Common myeloid progenitor, CD34-positive (primary cell): Measurements from ENCODE around the gene ADAMTS17.

Experiments used
- CTCF ChIA-PET: fragments of 350-600 bp; sonication (Branson Sonifier 250); formaldehyde crosslinking; loops from one replicate; lab custom pipeline; 2021; ENCODE audit warnings: antibody characterized with exemption; lab: Charles Lee
- POLR2A ChIA-PET: fragments of 350-600 bp; sonication (Branson Sonifier 250); formaldehyde crosslinking; loops from one replicate; lab custom pipeline; 2021; ENCODE audit warnings: antibody characterized with exemption; lab: Charles Lee
- DNase-seq, 3 donors: peaks; one replicate each; pipeline versions ENCODE4 v3.0.0 to v3.0.0-alpha.2; 2013
- H3K27ac ChIP-seq, 2 experiments: 1 replicate in 1 of 2; 2 replicates in 1 of 2; pipeline ENCODE4 v1.7.0; 2013; ENCODE audit warnings: inconsistent platforms in 2 of 2, low read length in 2 of 2, mild to moderate bottlenecking in 2 of 2, low read depth in 1 of 2, moderate library complexity in 1 of 2; ENCODE audit not compliant: severe bottlenecking in 2 of 2, insufficient read depth in 1 of 2, poor library complexity in 1 of 2
- H3K27me3 ChIP-seq, 5 experiments: replicated peaks in 2 of 5; 1 replicate in 3 of 5; 2 replicates in 2 of 5; pipeline versions ENCODE4 v1.6.1 to v1.7.0; 2013; ENCODE audit warnings: low read length in 4 of 5, mild to moderate bottlenecking in 2 of 5, moderate library complexity in 2 of 5, inconsistent platforms in 1 of 5; ENCODE audit not compliant: insufficient read depth in 5 of 5, control insufficient read depth in 4 of 5
- H3K36me3 ChIP-seq, 4 experiments: 1 replicate in 2 of 4; 2 replicates in 2 of 4; pipeline versions ENCODE4 v1.6.1 to v1.7.0; 2013; ENCODE audit warnings: low read length in 3 of 4, control low read depth in 1 of 4, mild to moderate bottlenecking in 1 of 4; ENCODE audit not compliant: control insufficient read depth in 4 of 4, insufficient read depth in 4 of 4
- H3K4me1 ChIP-seq, 4 experiments: 1 replicate in 3 of 4; 2 replicates in 1 of 4; pipeline versions ENCODE4 v1.6.1 to v1.7.1; 2013; ENCODE audit warnings: low read length in 3 of 4, mild to moderate bottlenecking in 3 of 4, control low read depth in 1 of 4, inconsistent platforms in 1 of 4, moderate library complexity in 1 of 4; ENCODE audit not compliant: control insufficient read depth in 4 of 4, insufficient read depth in 4 of 4; ENCODE audit errors: control extremely low read depth in 1 of 4
- H3K4me3 ChIP-seq, 7 experiments: 1 replicate in 4 of 7; 2 replicates in 3 of 7; pipeline versions ENCODE4 v1.5.1 to v1.7.0; 2013; ENCODE audit warnings: mild to moderate bottlenecking in 7 of 7, low read length in 6 of 7, moderate library complexity in 6 of 7, inconsistent platforms in 2 of 7, low read depth in 2 of 7, control low read depth in 1 of 7; ENCODE audit not compliant: insufficient read depth in 4 of 7, control insufficient read depth in 1 of 7; ENCODE audit errors: extremely low read depth in 1 of 7
- H3K9me3 ChIP-seq, 5 experiments: 1 replicate in 4 of 5; 2 replicates in 1 of 5; pipeline versions ENCODE4 v1.6.1 to v1.7.1; 2013; ENCODE audit warnings: low read length in 4 of 5, mild to moderate bottlenecking in 2 of 5, inconsistent platforms in 1 of 5, low read depth in 1 of 5, moderate library complexity in 1 of 5; ENCODE audit not compliant: control insufficient read depth in 4 of 5, insufficient read depth in 2 of 5; ENCODE audit errors: control extremely low read depth in 1 of 5
- WGBS: methylation state at CpG from one replicate; pipeline ENCODE4 v1.1.5; 2013; ENCODE audit not compliant: insufficient coverage; 5-methylcytosine and 5-hydroxymethylcytosine counted together

Gene ADAMTS17

GRCh38 chr15:100049936-100050876, 291.6 kb downstream of the ADAMTS17 start:
- peaks cover 0 to 1% (median 0%) of the 10 kb centered on the region in 5 experiments for H3K27me3 ChIP-seq
- H3K36me3 ChIP-seq = no peaks in the 10 kb centered on the region
- H3K4me3 ChIP-seq = no peak overlapping the region
- ChIA-PET POLR2A (no interaction called here), CTCF (no interaction called here)
- 92% methylated on average over 10 of the region's 10 CpGs for WGBS
- no peaks in the 10 kb centered on the region for H3K4me1 ChIP-seq
- no peak overlapping the region for H3K27ac ChIP-seq
- H3K9me3 ChIP-seq = peaks cover 0 to 11% (median 0%) of the 10 kb centered on the region in 5 experiments
- no peak for DNase-seq

- CTCF ChIA-PET = no interaction called here
- WGBS = 93% methylated on average over 2 of the region's 2 CpGs
Observed at GRCh38 chr15:100049483-100049882, 292.3 kb downstream of the ADAMTS17 start.

GRCh38 chr15:100048736-100049135, 293.0 kb downstream of the ADAMTS17 start:
- WGBS = 97% methylated on average over 11 of the region's 11 CpGs
- Histone ChIP-seq H3K27ac (no peak overlapping the region), H3K9me3 (peaks cover 0 to 11% (median 0%) of the 10 kb centered on the region in 5 experiments), H3K4me1 (no peaks in the 10 kb centered on the region), H3K4me3 (no peak overlapping the region), H3K27me3 (peaks cover 0 to 1% (median 0%) of the 10 kb centered on the region in 5 experiments), H3K36me3 (no peaks in the 10 kb centered on the region)
- DNase-seq = no peak
- CTCF ChIA-PET = no interaction called here
- POLR2A ChIA-PET = no interaction called here

More at GRCh38 chr15:100049483-100049882, 292.3 kb downstream of the ADAMTS17 start:
- Histone ChIP-seq H3K27ac (no peak overlapping the region), H3K4me1 (no peaks in the 10 kb centered on the region), H3K4me3 (no peak overlapping the region), H3K27me3 (peaks cover 0 to 1% (median 0%) of the 10 kb centered on the region in 5 experiments), H3K36me3 (no peaks in the 10 kb centered on the region), H3K9me3 (peaks cover 0 to 11% (median 0%) of the 10 kb centered on the region in 5 experiments)
- no peak for DNase-seq
- POLR2A ChIA-PET = no interaction called here

DNA sequence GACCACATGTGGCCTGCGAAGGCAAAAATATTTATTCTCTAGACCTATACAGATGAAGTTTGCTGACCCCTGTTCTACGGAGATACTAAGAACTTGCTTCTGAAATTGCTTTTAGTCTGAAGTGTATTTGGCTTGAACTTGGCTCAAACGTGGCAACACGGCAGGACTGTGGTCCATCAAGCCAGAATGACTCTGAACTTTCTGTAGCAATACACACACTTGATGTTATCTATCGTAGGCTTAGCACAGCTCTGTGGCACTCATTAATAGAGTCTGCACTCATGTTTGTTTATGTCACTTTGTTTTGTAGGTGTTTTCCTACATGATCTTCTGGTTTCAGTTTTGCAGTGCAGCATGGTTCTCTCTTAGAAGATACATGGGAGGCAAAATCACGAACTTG, 298.1 kb downstream of the ADAMTS17 start:
- H3K27ac ChIP-seq = no peak overlapping the region
- H3K4me3 ChIP-seq = no peak overlapping the region
- POLR2A ChIA-PET = no interaction called here

DNA sequence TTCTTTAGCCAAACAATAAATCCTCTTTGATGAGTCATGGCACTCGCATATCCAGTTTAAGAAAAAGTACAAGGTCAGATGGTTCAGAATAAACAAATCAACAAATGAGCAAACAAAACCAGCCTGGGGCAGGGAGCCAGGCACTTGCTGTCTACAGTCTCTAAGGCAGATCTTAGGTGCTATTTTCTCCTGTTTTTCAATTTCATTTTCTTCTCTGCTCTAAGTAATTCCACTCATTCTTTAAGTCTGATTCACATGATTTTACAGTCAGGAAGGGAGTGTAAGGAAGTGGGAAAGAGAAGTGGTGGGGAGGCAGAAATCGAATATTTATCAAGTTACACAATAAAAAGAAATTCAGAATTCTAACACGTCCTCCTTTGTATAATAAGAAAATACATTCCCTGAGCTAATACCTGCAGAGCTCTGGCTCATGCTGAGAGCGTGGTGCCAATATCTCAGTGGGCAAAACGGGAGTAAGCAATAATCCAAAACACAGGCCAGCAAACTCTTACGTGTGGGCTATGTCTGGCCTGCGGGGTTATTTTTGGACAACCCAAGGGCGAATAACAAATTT, 298.6 kb downstream of the ADAMTS17 start:
- Histone ChIP-seq H3K36me3 (no peaks in the 10 kb centered on the region), H3K27ac (no peak overlapping the region), H3K27me3 (no peaks in the 10 kb centered on the region), H3K4me1 (no peaks in the 10 kb centered on the region), H3K9me3 (peaks cover 0 to 6% (median 0%) of the 10 kb centered on the region in 5 experiments), H3K4me3 (no peak overlapping the region)
- no peak for DNase-seq
- CTCF ChIA-PET = no interaction called here
- 100% methylated on average over 5 of the region's 8 CpGs for WGBS
- POLR2A ChIA-PET = no interaction called here

More for the DNA sequence above, 298.1 kb downstream of the ADAMTS17 start:
- 91% methylated on average over 5 of the region's 6 CpGs for WGBS
- peaks cover 0 to 10% (median 0%) of the 10 kb centered on the region in 5 experiments for H3K9me3 ChIP-seq
- CTCF ChIA-PET = no interaction called here
- H3K27me3 ChIP-seq = no peaks in the 10 kb centered on the region
- no peak for DNase-seq
- H3K4me1 ChIP-seq = no peaks in the 10 kb centered on the region
- no peaks in the 10 kb centered on the region for H3K36me3 ChIP-seq

DNA sequence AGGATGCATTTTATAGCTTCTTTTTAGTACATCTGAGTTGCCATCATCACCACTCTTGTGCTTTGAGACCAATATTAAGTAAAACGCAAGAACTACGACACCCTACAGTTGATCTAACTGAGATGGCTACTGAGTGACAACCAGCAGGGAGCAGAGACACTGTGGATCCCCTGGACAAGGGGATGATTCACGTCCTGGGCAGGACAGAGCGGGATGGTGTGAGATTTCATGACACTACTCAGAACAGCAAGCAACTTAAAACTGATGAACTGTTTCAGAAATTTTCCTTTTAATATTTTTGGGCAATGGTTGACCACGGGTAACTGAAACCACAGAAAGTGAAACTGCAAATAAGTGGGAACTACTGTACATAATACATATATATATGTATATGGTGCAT, 299.2 kb downstream of the ADAMTS17 start:
- Histone ChIP-seq H3K9me3 (peaks cover 0 to 4% (median 0%) of the 10 kb centered on the region in 5 experiments), H3K27ac (no peak overlapping the region), H3K4me3 (no peak overlapping the region), H3K36me3 (no peaks in the 10 kb centered on the region), H3K4me1 (no peaks in the 10 kb centered on the region), H3K27me3 (no peaks in the 10 kb centered on the region)
- WGBS = 93% methylated on average over 4 of the region's 5 CpGs
- ChIA-PET POLR2A (no interaction called here), CTCF (no interaction called here)
- DNase-seq = no peak
